ENCODE measurements around the gene TMEM273. TPM values are rescaled to one million over a fixed set of nuclear protein-coding genes. Genes with fewer than 3 reads are reported as not detected.

TMEM273 gene
- total and polyA plus RNA-seq, 4 experiments from 2014 or later: 27.7 to 101 (median 58.7) TPM

DNA sequence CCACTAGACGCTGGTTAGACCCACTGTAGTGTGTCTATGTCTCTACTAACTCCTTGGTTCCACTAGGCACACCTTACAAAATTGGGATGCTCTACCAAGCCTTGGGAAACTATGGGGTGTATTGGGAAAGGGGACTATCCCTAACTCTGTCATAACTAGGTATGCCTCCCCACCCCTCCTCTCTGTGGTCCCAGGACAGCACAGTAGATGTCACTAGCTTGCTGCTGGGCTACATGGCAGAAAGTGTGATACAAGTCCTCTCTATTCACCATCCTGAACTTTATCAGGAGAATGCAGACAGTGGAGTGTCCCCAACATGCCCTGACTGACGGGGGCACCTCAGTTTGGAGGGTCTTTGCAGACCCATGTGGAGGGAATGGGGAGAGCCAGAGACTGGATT lies 30.3 kb upstream of the TMEM273 start:
- DNase-seq: no peak

DNA sequence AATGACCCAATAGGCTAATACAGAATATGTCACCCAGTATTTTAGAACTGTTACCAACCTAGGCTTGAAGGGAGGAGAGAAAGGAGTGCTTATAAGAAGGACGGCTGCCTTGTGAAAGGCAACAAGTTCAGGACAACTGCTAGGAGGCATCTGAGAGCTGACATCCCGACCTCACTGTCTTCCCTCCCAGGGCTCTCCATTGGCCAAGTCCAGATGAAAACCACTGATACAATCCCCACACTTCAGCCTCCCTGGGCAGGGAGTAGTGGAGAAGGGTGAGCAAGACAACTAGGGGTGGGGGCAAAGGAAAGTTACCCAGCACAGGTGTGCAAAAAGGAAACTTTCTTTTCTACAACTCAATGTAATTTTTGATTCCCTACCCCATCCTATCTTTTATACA lies 29.5 kb upstream of the TMEM273 start:
- H3K27me3 Mint-ChIP-seq: peaks cover 3 to 13% of the 10 kb centered on the region in 2 donors
- H3K9me3 Mint-ChIP-seq: peaks cover 0 to 1% (median 0%) of the 10 kb centered on the region in 8 donors
- no peak for DNase-seq
- peak overlapping the region in 1 of 7 donors; percentile 31 for H3K27ac Mint-ChIP-seq
- no peak overlapping the region for H3K4me3 ChIP-seq (ENCODE audit: low read length in 2 of 2)
- H3K36me3 ChIP-seq (ENCODE audit: insufficient read depth, low read length): no peaks in the 10 kb centered on the region
- no peak overlapping the region for H3K4me3 Mint-ChIP-seq
- H3K4me1 Mint-ChIP-seq: peaks cover 5 to 18% (median 6%) of the 10 kb centered on the region in 4 donors
- H3K27me3 ChIP-seq (ENCODE audit: insufficient read depth, low read length): no peaks in the 10 kb centered on the region
- ChIA-PET POLR2A (ENCODE audit: partially characterized antibody) (no interaction called here), CTCF (ENCODE audit: partially characterized antibody) (no interaction called here)
- no peaks in the 10 kb centered on the region for H3K9me3 ChIP-seq (ENCODE audit: control insufficient read depth in 1 of 2, low read length in 2 of 2)
- no peaks in the 10 kb centered on the region for H3K36me3 Mint-ChIP-seq
- H3K27ac ChIP-seq (ENCODE audit: low read depth, low read length): no peak overlapping the region
- no peaks in the 10 kb centered on the region for H3K4me1 ChIP-seq (ENCODE audit: insufficient read depth, low read length)
- intact Hi-C loops (cut with micrococcal nuclease): no loop called here

More for the DNA sequence above, 30.3 kb upstream of the TMEM273 start:
- CTCF ChIA-PET (ENCODE audit: partially characterized antibody): no interaction called here
- POLR2A ChIA-PET (ENCODE audit: partially characterized antibody): no interaction called here
- H3K4me1 Mint-ChIP-seq: peaks cover 5 to 18% (median 6%) of the 10 kb centered on the region in 4 donors
- intact Hi-C loops (cut with micrococcal nuclease): no loop called here
- Histone ChIP-seq H3K4me3 (ENCODE audit: low read length in 2 of 2) (no peak overlapping the region), H3K4me1 (ENCODE audit: insufficient read depth, low read length) (no peaks in the 10 kb centered on the region), H3K36me3 (ENCODE audit: insufficient read depth, low read length) (no peaks in the 10 kb centered on the region), H3K27me3 (ENCODE audit: insufficient read depth, low read length) (no peaks in the 10 kb centered on the region), H3K9me3 (ENCODE audit: control insufficient read depth in 1 of 2, low read length in 2 of 2) (no peaks in the 10 kb centered on the region), H3K27ac (ENCODE audit: low read depth, low read length) (no peak overlapping the region)
- H3K9me3 Mint-ChIP-seq: peaks cover 0 to 1% (median 0%) of the 10 kb centered on the region in 8 donors
- H3K27ac Mint-ChIP-seq: no peak overlapping the region
- no peak overlapping the region for H3K4me3 Mint-ChIP-seq
- H3K27me3 Mint-ChIP-seq: peaks cover 2 to 10% of the 10 kb centered on the region in 2 donors
- H3K36me3 Mint-ChIP-seq: no peaks in the 10 kb centered on the region

DNA sequence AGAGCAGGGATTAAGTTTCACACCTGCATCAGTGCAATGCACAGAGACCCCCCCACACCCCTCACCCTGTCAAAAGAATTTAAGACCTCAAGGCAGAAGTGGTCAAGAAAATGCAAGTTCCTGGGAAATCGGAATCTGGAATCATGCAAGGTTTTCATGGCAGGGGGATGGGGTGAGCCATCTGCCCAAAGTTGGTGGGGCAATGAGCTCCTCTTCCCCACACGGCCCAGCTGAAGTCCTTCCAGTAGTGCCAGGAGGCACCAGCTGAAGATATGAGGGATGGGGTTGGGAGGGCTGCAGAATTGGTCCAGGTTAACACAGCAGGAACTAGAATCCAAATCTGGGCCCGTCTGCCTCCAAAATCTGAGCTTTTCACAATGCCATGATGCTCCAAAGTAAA lies 25.0 kb upstream of the TMEM273 start:
- peaks cover 6 to 12% of the 10 kb centered on the region in 2 donors for H3K27me3 Mint-ChIP-seq
- CTCF ChIA-PET (ENCODE audit: partially characterized antibody): no interaction called here

DNA sequence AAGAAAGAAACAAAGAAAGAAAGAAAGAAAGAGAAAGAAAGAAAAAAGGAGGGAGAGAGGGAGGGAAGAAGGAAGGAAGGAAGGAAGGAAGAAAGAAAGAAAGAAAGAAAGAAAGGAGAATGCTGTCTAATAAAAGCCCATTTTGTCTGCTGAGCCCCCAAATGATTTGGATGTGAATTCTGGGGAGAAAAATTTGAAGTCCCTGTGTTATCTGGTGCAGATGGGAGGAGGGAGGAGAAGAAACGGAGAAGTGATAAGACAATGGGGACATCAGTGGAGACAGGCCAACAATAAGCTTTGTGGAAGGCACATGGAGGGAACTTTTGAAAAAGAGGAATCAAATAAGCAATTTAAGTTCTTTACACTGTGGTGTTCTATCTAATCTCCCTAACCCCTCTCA lies 24.6 kb upstream of the TMEM273 start:
- Histone ChIP-seq H3K27ac (ENCODE audit: low read depth, low read length) (no peak overlapping the region), H3K27me3 (ENCODE audit: insufficient read depth, low read length) (no peaks in the 10 kb centered on the region), H3K36me3 (ENCODE audit: insufficient read depth, low read length) (no peaks in the 10 kb centered on the region), H3K4me3 (ENCODE audit: low read length in 2 of 2) (no peak overlapping the region), H3K9me3 (ENCODE audit: control insufficient read depth in 1 of 2, low read length in 2 of 2) (no peaks in the 10 kb centered on the region), H3K4me1 (ENCODE audit: insufficient read depth, low read length) (no peaks in the 10 kb centered on the region)
- Mint-ChIP-seq H3K36me3 (no peaks in the 10 kb centered on the region), H3K4me1 (peaks cover 5 to 18% (median 6%) of the 10 kb centered on the region in 4 donors), H3K9me3 (no peaks in the 10 kb centered on the region), H3K4me3 (no peak overlapping the region), H3K27me3 (peaks cover 6 to 12% of the 10 kb centered on the region in 2 donors), H3K27ac (no peak overlapping the region)
- CTCF ChIA-PET (ENCODE audit: partially characterized antibody): no interaction called here
- no peak for DNase-seq
- POLR2A ChIA-PET (ENCODE audit: partially characterized antibody): no interaction called here
- intact Hi-C loops (cut with micrococcal nuclease): no loop called here

More for the DNA sequence above, 25.0 kb upstream of the TMEM273 start:
- H3K36me3 ChIP-seq (ENCODE audit: insufficient read depth, low read length): no peaks in the 10 kb centered on the region
- Mint-ChIP-seq H3K4me3 (no peak overlapping the region), H3K27ac (no peak overlapping the region), H3K9me3 (no peaks in the 10 kb centered on the region), H3K4me1 (peaks cover 5 to 18% (median 6%) of the 10 kb centered on the region in 4 donors), H3K36me3 (no peaks in the 10 kb centered on the region)
- no peaks in the 10 kb centered on the region for H3K9me3 ChIP-seq (ENCODE audit: control insufficient read depth in 1 of 2, low read length in 2 of 2)
- POLR2A ChIA-PET (ENCODE audit: partially characterized antibody): no interaction called here
- no peaks in the 10 kb centered on the region for H3K27me3 ChIP-seq (ENCODE audit: insufficient read depth, low read length)
- intact Hi-C loops (cut with micrococcal nuclease): no loop called here
- no peak for DNase-seq
- no peak overlapping the region for H3K4me3 ChIP-seq (ENCODE audit: low read length in 2 of 2)
- H3K27ac ChIP-seq (ENCODE audit: low read depth, low read length): no peak overlapping the region
- H3K4me1 ChIP-seq (ENCODE audit: insufficient read depth, low read length): no peaks in the 10 kb centered on the region

DNA sequence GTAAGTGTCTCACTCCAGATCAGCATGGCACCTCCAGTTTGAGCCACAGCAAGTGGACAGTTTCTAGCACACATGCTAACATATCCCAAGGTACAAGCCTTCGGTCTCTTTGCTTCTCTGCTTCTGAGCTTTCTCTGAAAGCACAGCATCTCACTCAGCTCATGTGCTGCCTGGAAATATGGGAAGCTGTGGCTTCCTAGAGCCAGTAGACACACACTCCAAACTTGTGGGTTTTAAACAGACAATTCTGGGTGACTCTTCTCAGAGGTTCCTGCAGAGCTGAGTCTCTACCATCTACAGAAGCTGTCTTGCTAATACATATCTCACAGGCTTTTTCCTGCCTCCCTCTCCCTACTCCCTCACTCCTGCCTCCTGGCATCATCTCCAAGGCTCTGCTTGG lies 23.9 kb upstream of the TMEM273 start:
- H3K4me3 Mint-ChIP-seq: no peak overlapping the region
- intact Hi-C loops (cut with micrococcal nuclease): no loop called here
- DNase-seq: no peak
- Histone ChIP-seq H3K9me3 (ENCODE audit: control insufficient read depth in 1 of 2, low read length in 2 of 2) (no peaks in the 10 kb centered on the region), H3K4me1 (ENCODE audit: insufficient read depth, low read length) (no peaks in the 10 kb centered on the region), H3K27me3 (ENCODE audit: insufficient read depth, low read length) (no peaks in the 10 kb centered on the region), H3K27ac (ENCODE audit: low read depth, low read length) (no peak overlapping the region), H3K36me3 (ENCODE audit: insufficient read depth, low read length) (no peaks in the 10 kb centered on the region), H3K4me3 (ENCODE audit: low read length in 2 of 2) (no peak overlapping the region)
- H3K27me3 Mint-ChIP-seq: peaks cover 6 to 12% of the 10 kb centered on the region in 2 donors
- no peaks in the 10 kb centered on the region for H3K36me3 Mint-ChIP-seq
- ChIA-PET CTCF (ENCODE audit: partially characterized antibody) (no interaction called here), POLR2A (ENCODE audit: partially characterized antibody) (no interaction called here)
- peaks cover 0 to 18% (median 5%) of the 10 kb centered on the region in 4 donors for H3K4me1 Mint-ChIP-seq
- H3K9me3 Mint-ChIP-seq: no peaks in the 10 kb centered on the region
- H3K27ac Mint-ChIP-seq: no peak overlapping the region

DNA sequence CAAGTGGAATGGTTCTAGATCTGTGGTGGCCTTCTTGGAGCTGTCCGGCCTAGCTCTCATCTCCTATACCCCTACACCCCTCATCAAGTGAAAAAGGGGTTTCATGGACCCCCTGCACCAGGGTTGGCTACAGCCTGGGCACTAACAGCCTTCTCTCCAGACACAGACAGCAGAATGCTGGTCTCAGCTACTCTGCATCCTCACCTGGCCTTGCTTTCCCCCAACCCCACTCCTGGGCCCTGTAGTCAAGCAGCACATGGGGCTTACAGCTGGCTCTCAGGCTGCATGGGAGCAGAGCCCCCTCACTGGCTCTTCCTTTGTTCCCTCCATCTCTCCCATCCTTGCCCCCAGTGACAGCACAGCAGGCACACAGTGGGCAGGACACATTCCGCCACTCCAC lies 20.8 kb upstream of the TMEM273 start:
- Histone ChIP-seq H3K9me3 (ENCODE audit: control insufficient read depth in 1 of 2, low read length in 2 of 2) (no peaks in the 10 kb centered on the region), H3K4me1 (ENCODE audit: insufficient read depth, low read length) (no peaks in the 10 kb centered on the region), H3K4me3 (ENCODE audit: low read length in 2 of 2) (no peak overlapping the region), H3K27me3 (ENCODE audit: insufficient read depth, low read length) (no peaks in the 10 kb centered on the region), H3K27ac (ENCODE audit: low read depth, low read length) (no peak overlapping the region), H3K36me3 (ENCODE audit: insufficient read depth, low read length) (no peaks in the 10 kb centered on the region)
- no peak overlapping the region for H3K4me3 Mint-ChIP-seq
- H3K36me3 Mint-ChIP-seq: no peaks in the 10 kb centered on the region
- no peak for DNase-seq
- ChIA-PET POLR2A (ENCODE audit: partially characterized antibody) (no interaction called here), CTCF (ENCODE audit: partially characterized antibody) (no interaction called here)
- peaks cover 0 to 5% (median 2%) of the 10 kb centered on the region in 4 donors for H3K4me1 Mint-ChIP-seq
- intact Hi-C loops (cut with micrococcal nuclease): no loop called here
- no peak overlapping the region for H3K27ac Mint-ChIP-seq
- H3K27me3 Mint-ChIP-seq: peaks cover 12 to 13% of the 10 kb centered on the region in 2 donors
- H3K9me3 Mint-ChIP-seq: peaks cover 0 to 3% (median 0%) of the 10 kb centered on the region in 8 donors

DNA sequence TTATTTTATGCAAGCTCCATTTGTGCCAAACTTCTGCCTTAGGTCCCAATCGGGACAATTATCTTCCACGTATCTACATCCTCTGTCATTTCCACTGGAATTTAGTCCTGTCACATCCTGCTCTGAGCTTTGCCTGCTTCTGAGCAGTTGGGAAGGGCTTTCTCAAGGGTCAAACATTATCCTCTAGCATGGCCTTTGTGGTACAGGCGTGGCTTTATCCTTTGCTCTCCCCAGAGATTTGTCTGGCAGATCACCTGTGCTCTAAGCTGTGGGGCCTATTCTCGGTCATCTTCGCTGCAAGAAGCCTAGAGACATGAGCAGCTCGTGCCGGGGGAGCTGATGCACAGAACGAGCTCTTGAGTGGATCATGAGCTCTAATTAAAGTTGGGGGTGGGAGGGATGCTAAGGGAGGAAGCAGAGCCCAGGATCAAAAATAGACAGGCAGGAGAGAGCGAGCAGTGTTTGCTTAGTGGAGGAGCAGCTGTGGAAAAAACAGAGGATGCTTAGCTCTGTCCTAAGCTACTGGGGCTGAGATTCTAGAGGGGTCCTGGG lies 19.8 kb upstream of the TMEM273 start:
- H3K4me3 ChIP-seq (ENCODE audit: low read length in 2 of 2): no peak overlapping the region
- CTCF ChIA-PET (ENCODE audit: partially characterized antibody): interaction anchor here (1.0 to 1.2 kb wide), 2 partner anchors 13 to 43 kb away, joined by 3 to 4 read pairs; no protein-coding TSS in a partner anchor
- no peak overlapping the region for H3K27ac ChIP-seq (ENCODE audit: low read depth, low read length)
- POLR2A ChIA-PET (ENCODE audit: partially characterized antibody): interaction anchor here (0.7 kb wide), 1 partner anchor 17 kb away, joined by 3 read pairs; no protein-coding TSS in a partner anchor
- H3K27me3 Mint-ChIP-seq: peaks cover 9 to 12% of the 10 kb centered on the region in 2 donors
- no peaks in the 10 kb centered on the region for H3K27me3 ChIP-seq (ENCODE audit: insufficient read depth, low read length)
- DNase-seq: no peak
- H3K36me3 Mint-ChIP-seq: no peaks in the 10 kb centered on the region
- intact Hi-C loops (cut with micrococcal nuclease): no loop called here
- no peaks in the 10 kb centered on the region for H3K4me1 ChIP-seq (ENCODE audit: insufficient read depth, low read length)
- peaks cover 0 to 5% (median 0%) of the 10 kb centered on the region in 8 donors for H3K9me3 Mint-ChIP-seq
- H3K36me3 ChIP-seq (ENCODE audit: insufficient read depth, low read length): no peaks in the 10 kb centered on the region
- peak overlapping the region in 2 of 7 donors; percentile 12 to 32 for H3K27ac Mint-ChIP-seq
- peaks cover 0 to 2% (median 0%) of the 10 kb centered on the region in 4 donors for H3K4me1 Mint-ChIP-seq
- no peak overlapping the region for H3K4me3 Mint-ChIP-seq
- no peaks in the 10 kb centered on the region for H3K9me3 ChIP-seq (ENCODE audit: control insufficient read depth in 1 of 2, low read length in 2 of 2)

Measured in CD4-positive, alpha-beta memory T cell (primary cell).